Right atrium auricular region (tissue), 2 donors: Measurements from ENCODE around the gene CEBPG. TPM values are rescaled to one million over a fixed set of nuclear protein-coding genes. Genes with fewer than 3 reads are reported as not detected.
A peak's percentile ranks its signal among the peaks of the same experiment; 100 is the strongest.

ENCODE experiments used
- DNase-seq: peaks from one replicate; pipeline ENCODE4 v3.0.0-alpha.2; 2019; ENCODE audit warnings: low spot score
- H3K27ac ChIP-seq, 2 donors: fragments of 200-600 bp; sonication (generic); 1 replicate in 1 of 2; 2 replicates in 1 of 2; pipeline ENCODE4 v1.5.1; 2016 to 2019
- H3K27me3 ChIP-seq, 2 donors: fragments of 200-600 bp; sonication (generic); one replicate each; pipeline versions ENCODE4 v1.5.1 to v1.6.0; 2017 to 2019
- H3K36me3 ChIP-seq: fragments of 200-600 bp; sonication (generic); one replicate; pipeline ENCODE4 v1.5.1; 2016
- H3K4me1 ChIP-seq, 2 donors: fragments of 200-600 bp; sonication (generic); one replicate each; pipeline versions ENCODE4 v1.5.1 to v1.6.0; 2017 to 2019
- H3K4me3 ChIP-seq, 2 donors: fragments of 200-600 bp; sonication (generic); 1 replicate in 1 of 2; 2 replicates in 1 of 2; pipeline ENCODE4 v1.5.1; 2017 to 2019; ENCODE audit warnings: mild to moderate bottlenecking in 1 of 2, moderate library complexity in 1 of 2
- H3K9me3 ChIP-seq, 2 donors: fragments of 200-600 bp; sonication (generic); one replicate each; pipeline ENCODE4 v1.5.1; 2019
- total RNA-seq, 2 donors: library from RNA; depleted of rRNA; stranded (reverse); fragments of >200 nt; gene quantifications; one replicate each; pipeline ENCODE4 v1.1.0, GENCODE V29; 2016
- TF ChIP-seq, protein P1 (sequence below), 2 donors: fragments of 200-600 bp; sonication (generic); IDR thresholded peaks; one replicate each; pipeline ENCODE4 v1.5.1; 2019; ENCODE audit warnings: antibody characterized with exemption in 2 of 2

Gene CEBPG
- total RNA-seq, 2 donors from 2014 or later = 12.9 to 15.2 TPM

DNA sequence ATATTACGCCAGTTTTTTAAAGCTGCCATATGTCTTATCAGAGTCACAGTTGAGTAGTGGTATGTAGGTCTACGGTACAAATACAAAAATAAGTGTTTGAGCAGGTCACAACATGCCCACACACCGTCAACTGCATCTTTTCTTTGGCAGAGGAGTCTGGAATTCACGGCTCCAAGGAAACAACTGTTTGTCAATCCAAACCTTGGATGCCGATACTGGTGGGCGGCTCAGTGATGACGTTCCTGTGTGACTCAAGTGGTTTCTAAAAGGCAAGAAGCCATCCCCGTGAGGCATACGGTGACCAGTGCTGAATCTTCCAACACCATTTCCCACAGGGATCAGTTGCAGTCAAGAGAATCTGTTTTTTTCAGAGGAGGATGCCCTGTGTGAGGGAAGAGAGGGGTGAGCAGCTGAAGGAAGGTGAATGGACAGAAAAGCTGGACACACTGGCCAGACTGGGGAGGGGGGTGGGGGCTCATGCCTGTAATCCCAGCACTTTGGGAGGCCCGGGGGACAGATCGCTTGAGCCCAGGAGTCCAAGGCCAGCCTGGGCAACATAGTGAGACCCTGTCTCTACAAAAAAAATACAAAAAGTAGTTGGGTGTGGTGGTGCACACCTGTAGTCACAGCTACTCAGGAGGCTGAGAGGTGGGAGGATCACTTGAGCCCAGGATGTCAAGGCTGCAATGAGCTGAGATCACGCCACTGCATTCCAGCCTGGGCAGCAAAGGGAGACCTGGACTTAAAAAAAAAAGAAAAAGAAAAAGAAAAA is 22.8 kb upstream of the CEBPG start:
- Histone ChIP-seq H3K27ac (no peak overlapping the region), H3K9me3 (peaks cover 0 to 4% of the 10 kb centered on the region in 2 donors), H3K27me3 (no peaks in the 10 kb centered on the region), H3K36me3 (no peaks in the 10 kb centered on the region), H3K4me1 (no peaks in the 10 kb centered on the region), H3K4me3 (no peak overlapping the region)
- peak; percentile 79 for DNase-seq
- TF ChIP-seq, protein P1, sequence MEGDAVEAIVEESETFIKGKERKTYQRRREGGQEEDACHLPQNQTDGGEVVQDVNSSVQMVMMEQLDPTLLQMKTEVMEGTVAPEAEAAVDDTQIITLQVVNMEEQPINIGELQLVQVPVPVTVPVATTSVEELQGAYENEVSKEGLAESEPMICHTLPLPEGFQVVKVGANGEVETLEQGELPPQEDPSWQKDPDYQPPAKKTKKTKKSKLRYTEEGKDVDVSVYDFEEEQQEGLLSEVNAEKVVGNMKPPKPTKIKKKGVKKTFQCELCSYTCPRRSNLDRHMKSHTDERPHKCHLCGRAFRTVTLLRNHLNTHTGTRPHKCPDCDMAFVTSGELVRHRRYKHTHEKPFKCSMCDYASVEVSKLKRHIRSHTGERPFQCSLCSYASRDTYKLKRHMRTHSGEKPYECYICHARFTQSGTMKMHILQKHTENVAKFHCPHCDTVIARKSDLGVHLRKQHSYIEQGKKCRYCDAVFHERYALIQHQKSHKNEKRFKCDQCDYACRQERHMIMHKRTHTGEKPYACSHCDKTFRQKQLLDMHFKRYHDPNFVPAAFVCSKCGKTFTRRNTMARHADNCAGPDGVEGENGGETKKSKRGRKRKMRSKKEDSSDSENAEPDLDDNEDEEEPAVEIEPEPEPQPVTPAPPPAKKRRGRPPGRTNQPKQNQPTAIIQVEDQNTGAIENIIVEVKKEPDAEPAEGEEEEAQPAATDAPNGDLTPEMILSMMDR (IDR thresholded peaks at IDR 0.05) = no peak

DNA sequence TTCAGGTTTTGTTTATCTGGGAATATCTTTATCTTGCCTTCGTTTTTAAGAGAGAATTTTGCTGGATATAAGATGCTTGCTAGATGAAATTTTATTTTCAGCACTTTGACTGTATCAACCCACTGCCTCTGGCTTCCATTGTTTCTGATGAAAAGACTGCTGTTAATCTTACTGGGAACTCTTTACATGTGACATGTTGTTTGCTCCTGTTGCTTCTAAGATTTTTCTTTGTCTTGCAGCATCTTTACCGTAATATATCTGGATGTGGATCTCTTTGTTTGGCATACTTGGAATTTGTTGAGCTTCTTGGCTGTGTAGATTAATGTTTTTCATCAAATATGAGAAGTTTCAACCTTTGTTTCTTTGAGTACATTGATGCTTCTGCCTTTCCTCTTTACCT is 18.0 kb upstream of the CEBPG start:
- no peaks in the 10 kb centered on the region for H3K36me3 ChIP-seq
- H3K27me3 ChIP-seq = no peaks in the 10 kb centered on the region
- DNase-seq = no peak
- TF ChIP-seq, protein P1 (IDR thresholded peaks at IDR 0.05) = no peak
- peaks cover 0 to 9% of the 10 kb centered on the region in 2 donors for H3K9me3 ChIP-seq
- no peaks in the 10 kb centered on the region for H3K4me1 ChIP-seq
- no peak overlapping the region for H3K4me3 ChIP-seq
- no peak overlapping the region for H3K27ac ChIP-seq

DNA sequence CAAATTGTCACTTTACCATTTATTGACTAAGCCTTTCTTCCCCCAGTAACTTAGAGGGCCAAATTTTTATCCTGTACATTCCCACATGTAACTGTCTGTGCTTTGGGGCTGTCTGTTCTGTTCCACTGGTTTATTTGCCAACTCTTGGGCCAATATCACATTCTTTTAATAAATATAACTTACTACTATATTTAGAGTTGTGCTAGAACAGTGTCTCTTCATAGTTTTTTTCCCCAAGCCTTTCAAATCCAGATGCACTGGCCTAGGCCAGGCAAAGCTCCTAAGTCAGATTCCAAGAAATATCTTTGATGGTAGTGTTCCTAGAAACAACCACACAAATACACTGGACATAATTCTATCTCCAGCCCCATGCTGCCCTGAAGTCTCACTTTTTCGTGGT is 16.0 kb upstream of the CEBPG start:
- H3K27me3 ChIP-seq = no peaks in the 10 kb centered on the region
- TF ChIP-seq, protein P1 (IDR thresholded peaks at IDR 0.05) = no peak
- no peaks in the 10 kb centered on the region for H3K36me3 ChIP-seq
- DNase-seq = no peak
- H3K4me1 ChIP-seq = no peaks in the 10 kb centered on the region
- H3K27ac ChIP-seq = no peak overlapping the region
- H3K4me3 ChIP-seq = no peak overlapping the region
- H3K9me3 ChIP-seq = peaks cover 0 to 9% of the 10 kb centered on the region in 2 donors

DNA sequence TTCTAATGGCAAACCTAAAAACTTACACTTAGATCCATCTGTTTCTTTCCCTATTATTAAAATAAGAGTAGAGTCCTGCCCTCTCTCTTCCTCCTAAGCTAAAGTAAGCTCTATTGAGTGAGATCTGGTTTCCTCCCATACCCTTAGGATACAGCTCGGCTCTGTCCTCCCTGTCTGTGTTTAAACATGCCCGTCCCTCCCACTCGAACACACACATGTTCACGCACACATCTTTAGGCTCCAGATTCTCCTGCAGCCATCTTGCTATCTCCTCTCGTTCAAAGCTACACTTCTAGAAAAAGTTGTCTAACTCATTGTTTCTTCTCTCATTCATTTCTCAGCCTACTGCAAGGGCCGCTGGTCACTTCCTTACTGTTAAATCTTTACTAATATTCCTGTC is 15.1 kb upstream of the CEBPG start:
- peaks cover 0 to 9% of the 10 kb centered on the region in 2 donors for H3K9me3 ChIP-seq
- no peaks in the 10 kb centered on the region for H3K36me3 ChIP-seq
- H3K27ac ChIP-seq = no peak overlapping the region
- no peaks in the 10 kb centered on the region for H3K4me1 ChIP-seq
- H3K4me3 ChIP-seq = no peak overlapping the region
- no peaks in the 10 kb centered on the region for H3K27me3 ChIP-seq
- DNase-seq = no peak
- TF ChIP-seq, protein P1 (IDR thresholded peaks at IDR 0.05) = no peak

DNA sequence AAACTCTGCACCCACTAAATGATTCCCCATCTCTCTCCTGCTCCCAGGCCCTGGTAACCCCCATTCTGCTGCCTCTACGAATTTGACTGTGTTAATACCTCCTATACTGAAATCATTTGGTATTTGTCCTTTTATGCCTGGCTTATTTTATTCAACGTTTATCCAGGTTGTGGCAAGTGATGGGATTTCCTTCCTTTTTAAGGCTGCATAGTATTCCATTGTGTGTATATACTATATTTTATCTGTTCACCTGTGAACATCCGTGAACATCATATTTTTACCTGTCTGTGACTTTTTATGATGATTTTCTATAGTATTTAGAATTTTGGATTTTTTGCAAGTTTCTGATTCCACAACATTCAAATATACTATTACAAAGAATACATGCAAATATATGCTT is 13.9 kb upstream of the CEBPG start:
- Histone ChIP-seq H3K36me3 (no peaks in the 10 kb centered on the region), H3K4me1 (no peaks in the 10 kb centered on the region), H3K4me3 (no peak overlapping the region), H3K9me3 (peaks cover 0 to 9% of the 10 kb centered on the region in 2 donors), H3K27me3 (no peaks in the 10 kb centered on the region), H3K27ac (no peak overlapping the region)
- TF ChIP-seq, protein P1 (IDR thresholded peaks at IDR 0.05) = no peak
- no peak for DNase-seq
